HG02610 (cell line): Measurements from ENCODE around the gene PSMB2.
A peak's percentile ranks its signal among the peaks of the same experiment; 100 is the strongest.

Experiments
- ATAC-seq: cut with Tn5 transposase; IDR thresholded peaks from one replicate; pipeline ENCODE4 v1.9.1; 2021; ENCODE audit warnings: mild to moderate bottlenecking, moderate library complexity; ENCODE audit not compliant: unreplicated experiment

Gene PSMB2

GRCh38 chr1:35558374-35559316, 82.7 kb downstream of the PSMB2 start:
- no peak for ATAC-seq

DNA sequence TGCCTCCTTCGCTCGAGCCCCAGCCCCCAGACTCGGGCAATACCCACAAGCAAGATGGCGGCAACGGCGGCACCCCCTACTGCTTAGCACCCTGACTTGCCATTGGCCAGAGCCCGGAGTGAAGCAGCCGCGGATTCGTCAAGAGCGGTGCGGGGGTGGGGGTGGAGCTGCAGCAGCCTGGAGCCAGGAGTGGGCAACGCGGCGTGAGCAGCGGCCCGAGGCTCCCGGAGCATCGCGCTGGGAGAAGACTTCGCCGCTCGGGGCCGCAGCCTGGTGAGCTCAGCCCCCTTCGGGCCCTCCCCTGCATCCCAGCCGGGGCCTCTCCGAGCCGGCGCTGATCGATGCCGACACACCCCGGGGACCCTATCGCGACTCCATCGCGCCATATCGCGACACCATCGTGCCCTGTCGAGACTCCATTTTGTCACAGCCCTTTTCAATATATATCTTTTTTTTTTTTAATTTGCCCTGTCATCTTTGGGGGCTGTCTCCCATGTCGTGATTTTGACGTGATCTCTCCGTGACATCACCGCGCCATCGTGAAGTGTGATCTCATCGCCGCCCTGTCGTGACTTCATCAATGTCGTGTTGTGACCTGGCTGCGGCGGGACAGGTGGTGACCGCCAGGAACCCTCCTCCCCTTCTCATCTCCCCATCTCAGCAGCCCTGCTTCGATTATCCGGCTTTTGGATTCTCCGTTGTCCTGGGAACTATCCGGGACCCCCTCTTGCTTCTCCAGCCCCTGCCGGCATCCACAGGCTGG, 83.5 kb downstream of the PSMB2 start, which contains the start of gene NCDN:
Gene NCDN, plus strand, starts transcription at position 189 of the 763 bp plus-strand sequence. Its CDS starts 392 bp downstream, at position 581.
- ATAC-seq, result peak; percentile 89

DNA sequence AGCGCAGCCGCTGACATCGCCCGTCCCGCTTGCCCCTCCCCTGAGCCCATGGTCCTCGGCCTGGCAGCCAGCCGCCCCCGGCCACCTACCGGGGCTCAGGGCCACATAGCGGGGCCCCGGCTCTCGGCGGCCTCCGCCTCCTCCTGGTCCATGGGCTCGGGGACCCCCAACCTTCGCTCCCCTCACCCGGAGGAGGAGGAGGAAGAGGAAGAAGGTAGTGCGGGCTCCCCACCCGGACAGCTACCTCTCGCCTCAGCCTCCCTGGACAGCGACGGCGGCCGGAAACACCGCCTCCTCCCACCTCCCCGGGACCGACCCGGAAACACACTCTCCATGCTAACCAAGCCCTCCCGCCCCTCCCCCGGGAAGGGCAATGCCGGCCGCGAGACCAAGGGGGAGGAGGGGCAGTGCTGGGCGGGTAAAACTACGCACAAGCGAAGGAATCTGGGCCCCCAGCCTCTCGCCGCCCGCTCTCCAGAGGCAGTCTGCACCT, 84.2 kb downstream of the PSMB2 start, which contains the start of gene KIAA0319L:
Gene KIAA0319L, minus strand, starts transcription at position 286 of the 493 bp plus-strand sequence. CDS start 2,912 bp downstream, outside the sequence.
- ATAC-seq, result peak; percentile 71

DNA sequence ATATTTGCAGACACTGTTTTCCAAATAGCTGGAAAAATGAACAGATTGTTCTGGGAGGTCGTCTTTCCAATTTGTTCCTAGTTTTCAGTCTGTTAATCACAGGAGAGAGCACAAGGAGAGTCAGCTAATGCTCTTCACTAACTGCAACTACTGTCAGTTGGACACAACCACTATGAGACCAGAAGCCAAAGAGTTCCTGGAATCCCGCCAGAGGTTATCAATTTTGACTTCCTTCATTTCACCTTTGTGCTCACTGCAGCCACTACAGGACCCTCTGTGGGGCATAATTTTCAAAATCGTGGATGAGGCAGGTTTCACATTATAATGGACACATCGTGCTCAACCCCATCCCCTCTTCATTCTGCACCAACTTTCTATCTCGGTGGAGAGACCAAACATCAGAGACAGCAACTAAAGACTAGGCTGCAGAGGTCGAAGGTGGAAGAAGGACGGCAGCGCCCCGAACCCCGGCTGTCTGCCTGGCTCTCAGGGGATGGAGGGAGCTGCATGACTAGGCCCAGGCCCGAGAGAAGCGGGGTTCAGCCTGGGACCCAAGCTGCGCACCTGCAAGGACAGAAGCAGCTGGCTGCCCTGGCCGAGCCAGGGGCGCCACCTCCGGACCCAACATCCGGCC, 84.7 kb downstream of the PSMB2 start:
- no peak for ATAC-seq

DNA sequence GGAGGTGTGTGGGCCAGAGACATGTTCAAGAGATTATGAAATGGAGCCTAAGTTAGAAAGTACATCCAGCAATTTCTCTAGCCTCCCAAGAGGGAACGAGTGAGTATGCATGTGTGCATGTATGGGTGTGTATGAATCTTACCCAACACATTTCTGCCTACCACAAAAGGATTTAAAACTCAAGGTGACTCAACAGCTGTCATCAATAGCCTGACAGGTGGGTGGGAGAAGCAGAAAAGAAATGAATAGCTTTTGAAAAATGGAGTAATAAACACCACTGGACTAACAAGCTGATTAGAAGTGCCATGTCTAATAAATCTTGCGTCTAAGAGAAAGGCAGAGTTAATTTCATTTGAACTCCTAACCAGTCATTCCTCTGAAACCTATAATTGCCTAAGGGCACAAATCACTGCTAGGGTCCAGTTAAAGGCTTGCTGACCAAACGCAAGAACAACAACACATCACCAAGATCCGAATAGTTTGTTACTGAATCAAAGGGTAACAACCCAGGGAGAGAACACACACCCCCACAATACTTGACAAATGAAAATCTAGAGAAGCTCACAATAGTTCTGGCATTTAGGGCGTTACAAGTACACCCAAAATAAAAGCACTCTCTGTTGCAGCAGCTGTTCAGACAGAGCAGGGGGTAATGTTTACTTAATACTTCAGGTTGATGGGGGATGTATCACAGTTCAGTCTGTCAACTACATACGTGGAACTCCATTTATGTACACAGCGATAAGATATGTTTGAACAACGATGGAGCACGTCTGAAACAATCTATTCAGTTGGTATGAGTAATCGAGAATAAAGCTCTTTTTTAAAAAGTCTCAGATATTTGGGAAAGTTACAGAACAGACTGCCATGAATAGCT, 85.5 kb downstream of the PSMB2 start:
- ATAC-seq, result no peak

DNA sequence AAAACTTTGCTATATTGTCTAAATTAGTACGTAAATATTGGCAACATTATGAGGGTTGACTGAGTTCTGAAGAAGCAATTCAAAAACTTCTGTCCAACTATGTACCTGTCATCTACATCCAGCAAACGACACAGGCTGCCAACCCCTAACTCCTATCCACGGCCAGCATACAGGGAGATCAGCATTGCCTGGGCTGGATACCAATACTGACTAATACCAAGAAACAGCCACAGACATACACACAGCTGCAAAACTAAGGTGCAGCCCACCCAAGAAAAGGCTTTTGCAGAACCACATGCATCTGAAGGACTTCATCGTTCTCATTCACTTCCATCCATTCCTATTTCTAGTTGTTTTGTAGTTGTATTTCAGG, 86.1 kb downstream of the PSMB2 start:
- no peak for ATAC-seq

DNA sequence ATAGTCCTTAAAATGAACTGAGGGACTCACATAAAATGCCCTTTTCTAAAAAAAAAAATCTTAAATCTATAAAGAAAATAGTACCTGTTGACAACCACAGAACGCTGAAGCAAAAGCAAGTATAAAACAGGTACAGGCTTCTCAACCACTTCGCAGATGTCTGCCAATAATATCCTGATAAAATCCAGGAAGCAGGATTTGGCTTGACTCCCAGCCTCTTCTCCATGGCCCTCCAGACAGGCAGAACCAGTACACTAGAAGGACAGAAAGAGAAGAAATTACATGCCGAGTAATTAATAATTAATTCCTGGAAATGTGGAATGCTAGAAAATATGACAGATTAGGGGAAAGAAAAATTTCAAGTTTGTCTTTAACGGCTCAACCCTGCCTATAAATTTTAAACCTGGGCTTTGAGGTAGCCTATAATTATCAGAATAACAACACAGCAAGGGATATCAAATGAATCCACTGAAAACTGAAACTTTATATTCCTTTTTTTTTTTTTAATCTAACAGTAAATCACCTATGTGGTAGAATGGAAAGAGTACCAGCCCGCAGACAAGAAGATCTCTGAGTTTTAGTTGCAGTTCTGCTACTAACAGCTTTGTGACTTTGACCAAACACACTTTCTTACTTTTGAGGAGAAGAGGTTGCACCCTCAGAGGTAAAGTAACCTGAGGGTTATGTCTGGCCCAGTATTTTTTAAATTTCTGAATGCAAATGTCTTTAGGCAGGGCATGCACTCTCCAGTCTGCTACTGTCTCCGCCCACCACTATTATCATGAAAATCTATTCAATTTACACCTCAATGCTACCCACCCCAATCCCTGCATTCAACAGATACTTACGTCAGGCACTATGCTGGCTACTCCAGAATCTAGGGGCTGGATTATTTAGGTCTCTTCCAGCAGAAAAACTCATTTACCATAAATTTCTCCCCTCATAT, 86.8 kb downstream of the PSMB2 start:
- ATAC-seq, result no peak

- ATAC-seq, result no peak
Observed at GRCh38 chr1:35553851-35554250, 87.5 kb downstream of the PSMB2 start.
